ENCODE data around the gene ARHGAP6.

The ARHGAP6 gene

DNA sequence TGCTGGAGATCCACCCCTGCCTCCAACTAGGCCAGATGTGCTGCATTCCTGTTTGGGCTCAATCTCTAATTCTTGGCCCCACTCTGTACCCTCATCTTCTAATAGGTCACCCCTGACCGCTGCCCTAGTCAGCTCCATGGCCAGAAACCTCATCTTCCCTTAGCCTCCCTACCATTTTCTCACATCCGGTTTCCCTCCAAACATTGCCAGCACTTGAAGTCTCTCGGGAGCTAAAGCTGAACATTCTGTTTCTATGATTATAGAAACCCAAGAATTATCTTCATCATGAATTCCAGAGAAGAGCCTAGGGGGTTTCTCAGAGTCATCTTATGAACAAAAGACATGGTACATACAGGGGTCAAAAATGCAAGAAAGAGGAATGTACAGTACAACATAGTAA, 192.8 kb downstream of the ARHGAP6 start:
- H3K27ac ChIP-seq, result no peak overlapping the region
- TF ChIP-seq, protein P1, sequence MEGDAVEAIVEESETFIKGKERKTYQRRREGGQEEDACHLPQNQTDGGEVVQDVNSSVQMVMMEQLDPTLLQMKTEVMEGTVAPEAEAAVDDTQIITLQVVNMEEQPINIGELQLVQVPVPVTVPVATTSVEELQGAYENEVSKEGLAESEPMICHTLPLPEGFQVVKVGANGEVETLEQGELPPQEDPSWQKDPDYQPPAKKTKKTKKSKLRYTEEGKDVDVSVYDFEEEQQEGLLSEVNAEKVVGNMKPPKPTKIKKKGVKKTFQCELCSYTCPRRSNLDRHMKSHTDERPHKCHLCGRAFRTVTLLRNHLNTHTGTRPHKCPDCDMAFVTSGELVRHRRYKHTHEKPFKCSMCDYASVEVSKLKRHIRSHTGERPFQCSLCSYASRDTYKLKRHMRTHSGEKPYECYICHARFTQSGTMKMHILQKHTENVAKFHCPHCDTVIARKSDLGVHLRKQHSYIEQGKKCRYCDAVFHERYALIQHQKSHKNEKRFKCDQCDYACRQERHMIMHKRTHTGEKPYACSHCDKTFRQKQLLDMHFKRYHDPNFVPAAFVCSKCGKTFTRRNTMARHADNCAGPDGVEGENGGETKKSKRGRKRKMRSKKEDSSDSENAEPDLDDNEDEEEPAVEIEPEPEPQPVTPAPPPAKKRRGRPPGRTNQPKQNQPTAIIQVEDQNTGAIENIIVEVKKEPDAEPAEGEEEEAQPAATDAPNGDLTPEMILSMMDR (conservative IDR thresholded peaks at IDR 0.05; ENCODE audit: low read depth), result no peak
- POLR2A ChIA-PET (ENCODE audit: low non-redundant PET), result no interaction called here
- no peak for DNase-seq (ENCODE audit: low spot score)
- CTCF ChIA-PET, result no interaction called here

DNA sequence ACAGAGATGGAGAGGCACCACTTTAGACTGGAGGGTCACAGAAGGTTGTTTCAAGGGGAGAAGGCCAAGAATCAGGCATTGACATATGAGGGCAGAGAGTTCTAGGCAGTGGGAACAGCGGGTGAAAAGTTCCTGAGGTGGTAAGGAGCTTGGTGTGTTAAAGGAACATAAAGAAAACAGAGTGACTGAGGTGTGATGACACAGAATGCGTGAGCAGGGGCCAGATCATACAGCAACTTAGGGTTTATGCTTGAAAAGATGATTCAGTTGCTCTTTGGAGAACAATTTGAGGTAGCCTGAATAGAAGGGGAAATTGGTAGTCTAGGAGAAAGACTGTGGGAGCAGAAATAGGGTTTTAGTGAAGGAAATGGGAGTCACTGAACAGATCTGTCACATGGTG, 193.3 kb downstream of the ARHGAP6 start:
- TF ChIP-seq, protein P1 (conservative IDR thresholded peaks at IDR 0.05; ENCODE audit: low read depth), result no peak
- POLR2A ChIA-PET (ENCODE audit: low non-redundant PET), result no interaction called here
- no peak overlapping the region for H3K27ac ChIP-seq
- CTCF ChIA-PET, result no interaction called here
- no peak for DNase-seq (ENCODE audit: low spot score)

GRCh38 chrX:11470250-11470974, 195.3 kb downstream of the ARHGAP6 start:
- POLR2A ChIA-PET (ENCODE audit: low non-redundant PET), result no interaction called here

GRCh38 chrX:11465648-11466411, 199.9 kb downstream of the ARHGAP6 start:
- peak; percentile 4 for DNase-seq (ENCODE audit: low spot score)
- TF ChIP-seq, protein P1 (conservative IDR thresholded peaks at IDR 0.05; ENCODE audit: low read depth), result no peak
- ChIA-PET CTCF (interaction anchor here (0.6 kb wide), 1 partner anchor 28 kb away, joined by 5 read pairs; no protein-coding TSS in a partner anchor), POLR2A (ENCODE audit: low non-redundant PET) (no interaction called here)
- H3K27ac ChIP-seq, result no peak overlapping the region

More at GRCh38 chrX:11470250-11470974, 195.3 kb downstream of the ARHGAP6 start:
- DNase-seq (ENCODE audit: low spot score), result peak; percentile 2
- TF ChIP-seq, protein P1 (conservative IDR thresholded peaks at IDR 0.05; ENCODE audit: low read depth), result no peak
- H3K27ac ChIP-seq, result no peak overlapping the region
- CTCF ChIA-PET, result interaction anchor here (0.7 kb wide), 1 partner anchor 17 kb away, joined by 3 read pairs; no protein-coding TSS in a partner anchor

DNA sequence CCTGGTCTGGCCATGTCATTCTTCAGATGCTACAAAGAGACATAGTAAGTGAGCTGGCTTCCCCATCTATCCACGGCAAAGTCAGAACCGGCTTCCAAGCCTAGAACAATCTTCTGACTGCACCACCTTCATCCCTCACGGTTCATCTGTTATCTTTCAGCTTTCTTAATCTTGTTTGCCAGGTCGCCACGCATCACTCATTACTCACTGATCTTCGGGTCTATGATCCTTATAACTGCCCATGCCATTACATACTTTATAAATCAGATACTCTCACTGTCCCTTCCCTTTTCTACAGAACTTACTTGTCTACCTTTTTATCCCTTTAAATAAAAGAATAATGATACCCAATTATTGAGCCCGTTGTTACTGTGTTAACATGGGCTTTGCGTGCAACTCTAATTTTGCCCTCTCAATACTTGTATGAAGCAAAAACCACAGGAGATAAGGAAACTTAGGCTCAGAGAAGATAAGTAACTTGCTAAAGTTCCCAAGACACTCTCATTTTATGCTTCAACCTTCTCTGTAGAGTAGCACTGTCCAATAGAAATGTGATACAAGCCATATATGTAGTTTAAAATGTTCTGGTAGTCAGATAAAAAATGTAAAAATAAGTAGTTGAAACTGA, 200.8 kb downstream of the ARHGAP6 start:
- TF ChIP-seq, protein P1 (conservative IDR thresholded peaks at IDR 0.05; ENCODE audit: low read depth), result no peak
- H3K27ac ChIP-seq, result no peak overlapping the region

DNA sequence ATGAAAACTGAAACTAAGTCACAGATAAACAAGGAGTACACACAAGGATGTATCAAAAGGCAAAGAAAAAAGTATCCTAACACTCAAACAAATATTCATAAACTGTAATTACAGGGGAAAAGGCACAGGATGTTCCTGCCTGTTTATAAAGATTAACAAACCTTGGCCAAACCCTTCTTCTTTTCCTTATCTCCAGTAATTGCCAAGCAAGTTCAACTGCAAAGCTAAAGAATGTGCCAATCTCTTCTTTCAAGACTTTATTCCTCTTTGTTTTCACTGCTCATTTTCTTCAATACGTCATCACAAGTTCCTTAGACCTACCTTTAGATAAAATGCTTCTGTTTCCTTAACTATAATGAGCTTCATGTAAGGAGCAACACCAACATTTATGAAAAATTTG, 201.3 kb downstream of the ARHGAP6 start:
- TF ChIP-seq, protein P1 (conservative IDR thresholded peaks at IDR 0.05; ENCODE audit: low read depth), result no peak
- ChIA-PET CTCF (interaction anchor here (0.6 kb wide), 1 partner anchor 1320 kb away, joined by 3 read pairs; no protein-coding TSS in a partner anchor), POLR2A (ENCODE audit: low non-redundant PET) (no interaction called here)
- no peak overlapping the region for H3K27ac ChIP-seq
- no peak for DNase-seq (ENCODE audit: low spot score)

More for the DNA sequence above, 200.8 kb downstream of the ARHGAP6 start:
- CTCF ChIA-PET, result interaction anchor here (0.6 kb wide), 1 partner anchor 1320 kb away, joined by 3 read pairs; no protein-coding TSS in a partner anchor
- POLR2A ChIA-PET (ENCODE audit: low non-redundant PET), result no interaction called here
- no peak for DNase-seq (ENCODE audit: low spot score)
